Activated CD4-positive, alpha-beta T cell treated with anti-CD3 and anti-CD28 coated beads, Interleukin-2, amount 10 ng/mL, durations not matched to agents 24 days and 14 days (primary cell): ENCODE data around the gene BACH2. TPM values are rescaled to one million over a fixed set of nuclear protein-coding genes. Genes with fewer than 3 reads are reported as not detected.
A peak's percentile ranks its signal among the peaks of the same experiment; 100 is the strongest.

Experiments
- DNase-seq: peaks from one replicate; pipeline ENCODE4 v3.0.0; 2022
- H3K27ac Mint-ChIP-seq: one replicate; pipeline ENCODE4 v1.8.0; 2022; ENCODE audit warnings: mild to moderate bottlenecking, mixed read lengths
- H3K27me3 Mint-ChIP-seq: one replicate; pipeline ENCODE4 v1.8.0; 2022; ENCODE audit warnings: mixed read lengths
- H3K36me3 Mint-ChIP-seq: one replicate; pipeline ENCODE4 v1.8.0; 2022; ENCODE audit warnings: low read depth, mild to moderate bottlenecking, mixed read lengths
- H3K4me1 Mint-ChIP-seq: one replicate; pipeline ENCODE4 v1.8.0; 2021; ENCODE audit warnings: mixed read lengths
- H3K4me3 Mint-ChIP-seq: one replicate; pipeline ENCODE4 v1.8.0; 2022; ENCODE audit warnings: mild to moderate bottlenecking, moderate library complexity, mixed read lengths
- H3K9me3 Mint-ChIP-seq: one replicate; pipeline ENCODE4 v1.8.0; 2021; ENCODE audit warnings: mixed read lengths
- intact Hi-C: fragments of 100-400 bp; cut with micrococcal nuclease; formaldehyde crosslinking; loops from one replicate; pipeline ENCODE4 v1.15.1; 2023
- total RNA-seq: library from RNA; stranded (reverse); gene quantifications from 2 replicates; pipeline ENCODE4 v1.2.3, GENCODE V29; 2022

The BACH2 gene
- total RNA-seq, 1 donor from 2014 or later, result 69.2 TPM

GRCh38 chr6:89970072-89970471 lies 326.6 kb downstream of the BACH2 start:
- peaks cover 47% of the 10 kb centered on the region for H3K36me3 Mint-ChIP-seq
- intact Hi-C loops, result no loop called here
- H3K27me3 Mint-ChIP-seq, result no peaks in the 10 kb centered on the region
- H3K9me3 Mint-ChIP-seq, result peaks cover 5% of the 10 kb centered on the region
- no peak overlapping the region for H3K4me3 Mint-ChIP-seq
- DNase-seq, result no peak
- H3K4me1 Mint-ChIP-seq, result peaks cover 36% of the 10 kb centered on the region
- H3K27ac Mint-ChIP-seq, result no peak overlapping the region

DNA sequence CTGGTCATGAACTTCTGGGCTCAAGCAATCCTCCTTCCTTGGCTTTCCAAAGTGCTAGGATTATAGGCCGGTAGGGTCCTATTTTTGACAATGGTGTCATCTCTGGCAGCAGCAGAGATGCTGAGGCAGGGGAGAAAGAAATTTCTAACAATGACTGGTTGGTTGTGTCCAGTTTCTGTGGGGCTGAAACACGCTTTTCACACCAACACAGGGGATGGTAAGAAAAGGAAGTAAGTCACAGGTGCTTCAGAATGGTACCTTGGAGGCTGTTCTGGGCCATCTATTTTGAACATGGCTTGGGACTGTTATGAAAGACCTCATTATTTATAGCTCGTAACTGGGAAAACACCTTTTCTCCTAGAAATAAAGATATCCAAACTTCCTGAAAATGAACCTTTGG lies 329.7 kb downstream of the BACH2 start:
- Mint-ChIP-seq H3K4me3 (no peak overlapping the region), H3K36me3 (peaks cover 57% of the 10 kb centered on the region), H3K9me3 (peaks cover 8% of the 10 kb centered on the region), H3K4me1 (peaks cover 47% of the 10 kb centered on the region), H3K27me3 (no peaks in the 10 kb centered on the region), H3K27ac (peak overlapping the region; percentile 40)
- no peak for DNase-seq
- intact Hi-C loops, result loop anchor here (5.0 kb wide), 1 partner anchor 40 kb away; no protein-coding TSS in a partner anchor

GRCh38 chr6:89966228-89966544 lies 330.5 kb downstream of the BACH2 start:
- Mint-ChIP-seq H3K27me3 (no peaks in the 10 kb centered on the region), H3K4me3 (no peak overlapping the region), H3K36me3 (peaks cover 64% of the 10 kb centered on the region), H3K4me1 (peaks cover 53% of the 10 kb centered on the region), H3K27ac (peak overlapping the region; percentile 71), H3K9me3 (peaks cover 8% of the 10 kb centered on the region)
- intact Hi-C loops, result loop anchor here (5.0 kb wide), 1 partner anchor 41 kb away; no protein-coding TSS in a partner anchor
- no peak for DNase-seq

- Mint-ChIP-seq H3K9me3 (peaks cover 8% of the 10 kb centered on the region), H3K27ac (peak overlapping the region; percentile 71), H3K36me3 (peaks cover 67% of the 10 kb centered on the region), H3K4me1 (peaks cover 56% of the 10 kb centered on the region), H3K27me3 (no peaks in the 10 kb centered on the region), H3K4me3 (peak overlapping the region; percentile 8)
- no peak for DNase-seq
- intact Hi-C loops, result loop anchor here (1.0 to 5.0 kb wide), 3 partner anchors 11 to 42 kb away; no protein-coding TSS in a partner anchor
Observed at GRCh38 chr6:89965441-89966227, 331.0 kb downstream of the BACH2 start.

- intact Hi-C loops, result no loop called here
- H3K9me3 Mint-ChIP-seq, result peaks cover 8% of the 10 kb centered on the region
- H3K4me3 Mint-ChIP-seq, result no peak overlapping the region
- H3K4me1 Mint-ChIP-seq, result peaks cover 74% of the 10 kb centered on the region
- H3K27ac Mint-ChIP-seq, result no peak overlapping the region
- no peak for DNase-seq
- H3K27me3 Mint-ChIP-seq, result no peaks in the 10 kb centered on the region
- H3K36me3 Mint-ChIP-seq, result peaks cover 86% of the 10 kb centered on the region
Observed at GRCh38 chr6:89963391-89963790, 333.3 kb downstream of the BACH2 start.

GRCh38 chr6:89961481-89961880 lies 335.2 kb downstream of the BACH2 start:
- intact Hi-C loops, result loop anchor here (1.0 kb wide), 1 partner anchor 9 kb away; no protein-coding TSS in a partner anchor
- peaks cover 8% of the 10 kb centered on the region for H3K9me3 Mint-ChIP-seq
- DNase-seq, result no peak
- peaks cover 76% of the 10 kb centered on the region for H3K36me3 Mint-ChIP-seq
- H3K4me1 Mint-ChIP-seq, result peaks cover 63% of the 10 kb centered on the region
- no peaks in the 10 kb centered on the region for H3K27me3 Mint-ChIP-seq
- H3K27ac Mint-ChIP-seq, result peak overlapping the region; percentile 35
- no peak overlapping the region for H3K4me3 Mint-ChIP-seq

DNA sequence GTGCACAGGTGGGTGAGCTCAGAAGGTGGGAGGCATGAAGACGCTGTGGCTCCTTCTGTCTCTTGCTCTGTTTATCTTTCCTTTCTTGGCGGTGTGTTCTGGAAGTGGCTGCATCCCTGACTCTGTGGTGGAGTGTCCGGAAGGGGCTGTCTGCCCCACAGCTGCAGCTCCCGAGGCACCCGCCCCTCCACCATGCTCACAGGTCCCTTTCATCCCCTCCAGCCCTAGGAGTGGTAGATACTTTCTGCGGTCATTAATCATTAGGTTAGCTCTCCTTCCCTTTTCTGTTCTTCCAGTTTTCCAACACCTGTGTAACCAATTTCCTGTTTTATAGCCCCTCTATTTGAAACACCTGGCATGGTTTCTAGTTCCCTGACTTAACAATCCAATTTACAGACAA lies 336.8 kb downstream of the BACH2 start:
- Mint-ChIP-seq H3K36me3 (peaks cover 77% of the 10 kb centered on the region), H3K27me3 (no peaks in the 10 kb centered on the region), H3K9me3 (peaks cover 3% of the 10 kb centered on the region), H3K27ac (peak overlapping the region; percentile 78), H3K4me1 (peaks cover 64% of the 10 kb centered on the region), H3K4me3 (no peak overlapping the region)
- intact Hi-C loops, result no loop called here
- DNase-seq, result no peak

DNA sequence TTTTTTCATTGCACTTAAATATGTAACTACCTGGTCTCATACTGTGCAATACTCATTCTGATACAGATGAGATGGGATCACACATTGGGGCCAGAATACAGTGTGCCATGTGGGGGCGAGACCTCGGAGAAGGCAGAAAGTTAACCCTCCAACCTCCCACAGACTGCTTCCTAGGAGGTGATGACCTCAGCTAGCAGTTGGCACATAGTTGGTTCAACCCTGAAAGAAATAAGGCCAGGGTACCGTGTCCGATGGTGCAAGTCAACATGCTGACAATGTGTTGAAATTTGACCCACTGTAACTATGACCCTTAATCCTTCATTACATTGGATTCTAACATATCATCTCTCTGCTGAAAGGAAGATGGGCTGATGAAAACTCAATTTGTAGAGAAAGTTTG lies 340.5 kb downstream of the BACH2 start:
- Mint-ChIP-seq H3K4me1 (peaks cover 75% of the 10 kb centered on the region), H3K9me3 (no peaks in the 10 kb centered on the region), H3K27me3 (no peaks in the 10 kb centered on the region), H3K36me3 (peaks cover 65% of the 10 kb centered on the region), H3K27ac (peak overlapping the region; percentile 82), H3K4me3 (peak overlapping the region; percentile 7)
- DNase-seq, result no peak
- intact Hi-C loops, result no loop called here

DNA sequence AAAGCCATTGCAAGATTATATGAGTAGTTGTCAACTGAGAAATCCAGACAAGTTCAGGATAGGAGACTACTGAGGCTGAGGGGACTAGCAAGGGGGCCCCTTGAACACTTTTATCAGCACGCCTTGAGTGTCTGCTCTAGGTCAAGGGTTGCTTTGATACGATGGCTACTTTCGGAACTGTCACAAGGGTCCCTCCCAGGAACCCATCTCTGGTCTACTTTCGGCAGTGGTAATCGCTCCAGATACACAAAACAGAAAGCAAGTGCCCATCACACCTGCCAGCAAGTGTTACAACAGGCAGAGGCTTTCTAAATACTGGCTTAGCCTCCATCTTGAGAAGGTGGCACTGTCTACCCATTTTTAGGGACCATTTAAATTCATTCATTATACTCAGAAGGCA lies 341.3 kb downstream of the BACH2 start:
- no peak for DNase-seq
- H3K9me3 Mint-ChIP-seq, result no peaks in the 10 kb centered on the region
- intact Hi-C loops, result no loop called here
- peaks cover 64% of the 10 kb centered on the region for H3K36me3 Mint-ChIP-seq
- peaks cover 70% of the 10 kb centered on the region for H3K4me1 Mint-ChIP-seq
- no peaks in the 10 kb centered on the region for H3K27me3 Mint-ChIP-seq
- peak overlapping the region; percentile 82 for H3K27ac Mint-ChIP-seq
- peak overlapping the region; percentile 11 for H3K4me3 Mint-ChIP-seq

- Mint-ChIP-seq H3K4me3 (peak overlapping the region; percentile 62), H3K27me3 (no peaks in the 10 kb centered on the region), H3K27ac (peak overlapping the region; percentile 82), H3K36me3 (peaks cover 64% of the 10 kb centered on the region), H3K4me1 (peaks cover 68% of the 10 kb centered on the region), H3K9me3 (no peaks in the 10 kb centered on the region)
- peak; percentile 73 for DNase-seq
- intact Hi-C loops, result loop anchor here (1.0 to 5.0 kb wide), 3 partner anchors 11 to 71 kb away; no protein-coding TSS in a partner anchor
Observed at GRCh38 chr6:89954721-89955148, 341.9 kb downstream of the BACH2 start.

DNA sequence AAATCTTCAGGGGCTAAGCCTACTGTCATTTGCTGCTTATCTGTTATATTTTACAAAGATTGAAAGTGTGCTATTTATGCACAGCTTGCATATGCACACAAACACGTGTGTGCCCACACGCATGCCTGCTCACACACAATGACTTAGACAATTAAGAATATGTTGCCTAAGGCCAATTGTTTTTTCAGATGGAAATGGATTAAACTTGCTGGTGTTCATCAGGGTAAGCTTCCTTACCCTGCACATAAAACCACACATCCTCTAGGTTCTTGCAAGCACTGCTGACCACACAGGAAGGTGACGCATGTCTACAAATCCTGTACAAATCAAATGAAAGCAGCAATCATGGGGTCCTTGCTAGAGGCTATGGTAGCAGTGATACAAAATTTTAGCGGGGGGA lies 344.0 kb downstream of the BACH2 start:
- Mint-ChIP-seq H3K27me3 (no peaks in the 10 kb centered on the region), H3K27ac (peak overlapping the region; percentile 84), H3K9me3 (no peaks in the 10 kb centered on the region), H3K4me1 (peaks cover 63% of the 10 kb centered on the region), H3K36me3 (peaks cover 67% of the 10 kb centered on the region), H3K4me3 (peak overlapping the region; percentile 69)
- intact Hi-C loops, result loop anchor here (1.0 to 5.0 kb wide), 6 partner anchors 7 to 441 kb away; no protein-coding TSS in a partner anchor
- DNase-seq, result peak; percentile 89

DNA sequence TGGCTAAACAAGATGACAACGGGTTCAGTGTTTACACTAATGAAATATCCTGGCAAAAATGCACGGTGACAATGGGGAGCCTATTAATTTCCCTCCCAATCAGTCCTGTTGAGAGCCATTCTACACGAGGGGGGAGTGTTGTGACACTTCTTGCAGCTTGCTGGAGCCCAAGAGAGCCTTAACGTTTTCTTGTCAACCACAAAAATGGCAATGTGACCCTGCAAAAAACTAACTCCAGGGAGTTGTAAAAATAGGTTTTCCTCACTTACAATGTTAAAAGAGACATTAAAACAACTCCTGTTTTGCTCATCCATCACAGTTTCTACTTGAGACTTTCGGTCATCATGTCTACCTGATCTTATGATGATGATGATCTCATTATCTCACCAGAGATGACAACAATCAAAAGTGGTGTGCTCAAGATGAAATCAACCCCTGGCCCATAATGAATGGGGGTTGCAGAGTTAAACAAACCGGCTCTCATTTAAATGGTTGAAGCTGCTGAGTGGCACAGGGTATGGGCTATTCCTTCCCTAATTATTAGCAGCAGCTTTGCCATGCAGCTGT lies 344.5 kb downstream of the BACH2 start:
- no peaks in the 10 kb centered on the region for H3K9me3 Mint-ChIP-seq
- no peaks in the 10 kb centered on the region for H3K27me3 Mint-ChIP-seq
- peaks cover 70% of the 10 kb centered on the region for H3K36me3 Mint-ChIP-seq
- DNase-seq, result peak; percentile 72
- peak overlapping the region; percentile 69 for H3K4me3 Mint-ChIP-seq
- H3K4me1 Mint-ChIP-seq, result peaks cover 63% of the 10 kb centered on the region
- intact Hi-C loops, result loop anchor here (1.0 to 5.0 kb wide), 4 partner anchors 9 to 323 kb away; no protein-coding TSS in a partner anchor
- peak overlapping the region; percentile 84 for H3K27ac Mint-ChIP-seq

DNA sequence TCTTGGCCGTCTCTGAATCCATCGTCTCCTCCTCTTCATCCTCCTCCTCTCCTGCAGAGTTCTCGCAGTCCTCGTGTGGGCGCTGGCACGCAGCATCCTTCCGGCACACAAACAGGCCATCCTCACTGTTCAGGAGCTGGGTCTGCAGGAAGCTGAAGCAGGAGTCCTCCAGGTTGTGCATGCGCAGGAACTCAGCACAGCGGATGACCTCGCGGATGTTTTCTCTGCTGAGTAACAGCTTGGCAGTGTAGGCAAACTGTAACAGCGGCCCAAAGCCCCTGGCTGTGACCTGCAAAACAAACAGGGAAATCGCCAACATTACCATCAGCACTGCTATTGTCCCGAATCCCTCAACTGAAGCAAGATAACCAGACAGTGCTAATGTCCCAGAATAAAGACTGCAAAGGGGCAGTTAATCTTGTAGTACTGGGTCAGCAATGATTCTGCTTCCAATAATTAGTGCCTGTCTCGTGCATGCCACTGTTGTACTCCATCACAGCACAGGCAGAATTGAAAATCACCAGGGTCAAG lies 345.0 kb downstream of the BACH2 start:
- Mint-ChIP-seq H3K36me3 (peaks cover 73% of the 10 kb centered on the region), H3K4me3 (peak overlapping the region; percentile 69)

More for the DNA sequence above, 345.0 kb downstream of the BACH2 start:
- intact Hi-C loops, result loop anchor here (1.0 to 5.0 kb wide), 4 partner anchors 10 to 323 kb away; no protein-coding TSS in a partner anchor
- no peak for DNase-seq
- H3K4me1 Mint-ChIP-seq, result peaks cover 64% of the 10 kb centered on the region
- peak overlapping the region; percentile 84 for H3K27ac Mint-ChIP-seq
- no peaks in the 10 kb centered on the region for H3K9me3 Mint-ChIP-seq
- H3K27me3 Mint-ChIP-seq, result no peaks in the 10 kb centered on the region
